ENCODE results near the gene DACT3. TPM values are rescaled to one million over a fixed set of nuclear protein-coding genes. Genes with fewer than 3 reads are reported as not detected.

Gene DACT3
- total and polyA plus RNA-seq, 2 of the 4 experiments (the other 2 are of a cell fraction) = 1.6 to 4.9 TPM

DNA sequence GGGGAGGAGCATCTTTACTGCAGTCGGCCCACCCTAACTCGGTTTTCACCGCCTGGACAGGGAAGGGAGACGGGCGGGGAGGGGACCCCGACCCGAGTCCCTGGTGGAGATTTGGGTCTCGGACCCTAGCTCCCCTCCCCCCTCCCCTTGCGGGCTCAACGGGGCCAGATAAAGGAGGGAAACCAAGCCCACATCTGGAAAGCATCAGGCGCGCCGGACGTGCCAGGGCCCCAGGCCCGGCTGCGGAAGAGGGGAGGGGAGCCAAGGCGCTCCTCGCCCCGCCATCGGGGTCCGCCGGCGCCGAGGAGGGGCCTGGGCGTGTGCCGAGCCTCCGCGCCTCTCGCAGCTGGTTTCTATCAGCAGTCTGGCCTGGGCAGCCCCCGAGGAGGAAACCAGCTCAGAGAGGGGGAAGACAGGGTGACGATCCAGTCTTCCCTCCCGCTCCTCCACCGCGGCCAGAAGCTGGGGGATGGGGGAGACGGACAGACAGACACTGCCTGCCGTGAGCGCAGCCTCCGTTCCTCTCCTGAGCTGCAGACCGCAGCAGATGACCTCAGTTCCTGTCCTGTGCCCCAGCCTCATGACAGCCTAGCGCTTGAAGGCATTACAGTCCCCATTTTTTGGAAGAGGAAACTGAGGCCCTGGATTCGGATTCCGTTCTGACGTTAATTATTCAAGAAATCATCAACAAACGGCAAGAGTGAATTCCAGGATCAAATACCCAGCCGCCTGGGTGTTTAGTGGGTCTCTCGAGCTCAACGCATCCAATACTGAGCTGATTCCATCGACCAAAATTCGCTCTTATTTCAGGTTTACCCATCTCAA, 21.4 kb downstream of the DACT3 start:
- Histone ChIP-seq H3K4me3 (ENCODE audit: insufficient read depth, low read depth, low read length) (peak overlapping the region; percentile 41), H3K27me3 (ENCODE audit: control insufficient read depth, insufficient read depth, low read length) (no peaks in the 10 kb centered on the region; the same call in 1 of the 2 replicates), H2BK15ac (ENCODE audit: low read depth, low read length) (peak overlapping the region; percentile 1; the same call in 1 of the 3 replicates), H2AK5ac (ENCODE audit: low read depth, low read length) (peak overlapping the region; percentile 84; the same call in 1 of the 2 replicates), H3K27ac (ENCODE audit: insufficient read depth, low read length) (peak overlapping the region; percentile 58), H3K4me1 (ENCODE audit: control insufficient read depth, insufficient read depth, low read length) (peaks cover 3% of the 10 kb centered on the region; the same call in 1 of the 2 replicates), H2BK120ac (ENCODE audit: low read depth, low read length) (peak overlapping the region; percentile 47; the same call in 1 of the 2 replicates), H2BK5ac (ENCODE audit: low read depth, low read length, poor library complexity, severe bottlenecking) (peak overlapping the region; percentile 7), H3K14ac (replicated peaks; ENCODE audit: low read depth, low read length) (peak overlapping the region; percentile 74; the same call in 1 of the 2 replicates), H4K8ac (ENCODE audit: low read depth in 2 of 2, low read length in 2 of 2) (peak overlapping the region; percentile 11 to 91), H2AK9ac (replicated peaks; ENCODE audit: low read depth, low read length, poor library complexity) (peak overlapping the region; percentile 94), H4K20me1 (ENCODE audit: insufficient read depth, low read length) (peaks cover 4% of the 10 kb centered on the region; the same call in 1 of the 2 replicates), H3K4me2 (ENCODE audit: low read depth, low read length) (peak overlapping the region; percentile 60), H3K23ac (ENCODE audit: low read depth, low read length) (peak overlapping the region; percentile 46), H4K91ac (ENCODE audit: insufficient read depth, low read depth, low read length) (peak overlapping the region; percentile 24), H2AFZ (replicated peaks; ENCODE audit: low read length, poor library complexity) (peak overlapping the region; percentile 98), H3K9ac (ENCODE audit: low read depth, low read length) (peak overlapping the region; percentile 23), H2BK20ac (ENCODE audit: low read depth, low read length) (0 out of 2 replicates have a peak overlapping the region, but pooled peaks have one; percentile 6), H3K9me1 (ENCODE audit: insufficient read depth, low read length) (no peaks in the 10 kb centered on the region), H3K56ac (ENCODE audit: extremely low read depth, insufficient read depth, low read length) (no peak overlapping the region), H3K18ac (ENCODE audit: low read depth, low read length) (peak overlapping the region; percentile 12; the same call in 1 of the 2 replicates), H3K4ac (ENCODE audit: low read depth, low read length) (peak overlapping the region; percentile 67), H4K5ac (ENCODE audit: low read depth, low read length) (peak overlapping the region; percentile 18; the same call in 1 of the 2 replicates), H3K9me3 (ENCODE audit: control insufficient read depth, insufficient read depth, low read length) (no peaks in the 10 kb centered on the region), H3K36me3 (ENCODE audit: control insufficient read depth, insufficient read depth, low read length) (no peaks in the 10 kb centered on the region), H3K79me1 (ENCODE audit: low read depth in 1 of 2, low read length in 2 of 2) (no peaks in the 10 kb centered on the region)
- POLR2A ChIA-PET (ENCODE audit: unreplicated experiment) = interaction anchor here (0.6 to 1.0 kb wide), 2 partner anchors 17 to 22 kb away, joined by 3 to 5 read pairs; partner anchors contain the start of gene DACT3
- DNase-seq = peak; percentile 58
- 0% methylated on average over 7 of the region's 49 CpGs; no CpG with 5 or more reads in 1 of the 2 experiments for WGBS, 2 experiments (ENCODE audit: extremely low coverage in 2 of 2, insufficient read length in 1 of 2)
- dilution Hi-C loops (cut with HindIII; ENCODE audit: low sequenced_read_pairs, unreplicated experiment) = no loop called here
- CTCF ChIA-PET = interaction anchor here (1.0 kb wide), 1 partner anchor 101 kb away, joined by 8 read pairs; no protein-coding TSS in a partner anchor
- in situ Hi-C loops (cut with MboI; ENCODE audit: low sequenced_read_pairs) = no loop called here
- ATAC-seq (ENCODE audit: low read depth) = peak; percentile 48
- no TSS peak for BruUV-seq (replicated peaks)
- TF ChIP-seq RCOR1 (IDR thresholded peaks at IDR 0.05; ENCODE audit: insufficient replicate concordance, low read length) (no peak), BHLHE40 (IDR thresholded peaks at IDR 0.05; ENCODE audit: low read depth, low read length) (0 out of 2 replicates have a peak, but pooled peaks have one; percentile 7), RAD21 (IDR thresholded peaks at IDR 0.05; ENCODE audit: low read length) (peak; percentile 2; the same call in 1 of the 2 replicates), MAFK (IDR thresholded peaks at IDR 0.05; ENCODE audit: low read depth, low read length) (no peak), MAZ (IDR thresholded peaks at IDR 0.05; ENCODE audit: borderline replicate concordance, low read depth, low read length) (peak; percentile 71; the same call in 1 of the 2 replicates)
- intact Hi-C loops (cut with micrococcal nuclease) = no loop called here
